Prostate gland (tissue), 2 donors: ENCODE data around the gene UQCR11. TPM values are rescaled to one million over a fixed set of nuclear protein-coding genes. Genes with fewer than 3 reads are reported as not detected.

Experiments used
- DNase-seq: peaks from one replicate; pipeline ENCODE4 v3.0.0-alpha.2; 2019; ENCODE audit warnings: low spot score
- H3K27ac ChIP-seq, 2 donors: fragments of 200-600 bp; sonication (generic); 2 replicates each; pipeline ENCODE4 v1.5.1; 2017 to 2019
- H3K27me3 ChIP-seq: fragments of 200-600 bp; sonication (generic); replicated peaks from 2 replicates; pipeline ENCODE4 v1.5.1; 2019; ENCODE audit not compliant: insufficient read depth
- H3K36me3 ChIP-seq, 2 donors: fragments of 200-600 bp; sonication (generic); 1 replicate in 1 of 2; 2 replicates in 1 of 2; pipeline versions ENCODE4 v1.5.1 to v1.8.1; 2017 to 2019
- H3K4me1 ChIP-seq: fragments of 200-600 bp; sonication (generic); replicated peaks from 2 replicates; pipeline ENCODE4 v1.5.1; 2019
- H3K4me3 ChIP-seq, 2 donors: fragments of 200-600 bp; sonication (generic); 2 replicates each; pipeline ENCODE4 v1.5.1; 2017 to 2019
- H3K9me3 ChIP-seq: fragments of 200-600 bp; sonication (generic); 2 replicates; pipeline ENCODE4 v1.5.1; 2017
- CTCF ChIP-seq, 4 experiments: fragments of 200-600 bp in 2 of 4; fragments of 450-650 bp in 2 of 4; sonication (generic) in 2 of 4; IDR thresholded peaks; 1 replicate in 3 of 4; 2 replicates in 1 of 4; pipeline ENCODE4 v1.5.1; 2016 to 2019; ENCODE audit warnings: antibody characterized with exemption in 4 of 4, mild to moderate bottlenecking in 2 of 4, moderate library complexity in 2 of 4
- POLR2A ChIP-seq: fragments of 450-650 bp; IDR thresholded peaks from one replicate; pipeline ENCODE4 v1.6.1; 2016; ENCODE audit warnings: antibody characterized with exemption, mild to moderate bottlenecking
- POLR2AphosphoS5 ChIP-seq: sonication (generic); formaldehyde crosslinking; IDR thresholded peaks from one replicate; pipeline ENCODE4 v1.6.1; 2017; ENCODE audit warnings: antibody characterized with exemption
- WGBS: methylation state at CpG from one replicate; pipeline ENCODE4 v1.1.5; 2018; 5-methylcytosine and 5-hydroxymethylcytosine counted together
- intact Hi-C: fragments of 100-400 bp; cut with DNase I; formaldehyde crosslinking; loops from one replicate; pipeline ENCODE4 v1.14.2; 2022
- total RNA-seq, 2 donors: library from RNA; depleted of rRNA; stranded (reverse); fragments of >200 nt; gene quantifications; one replicate each; pipeline ENCODE4 v1.1.0, GENCODE V29; 2016

Gene UQCR11
- total RNA-seq, 2 donors from 2014 or later, result 87.1 to 108 TPM

DNA sequence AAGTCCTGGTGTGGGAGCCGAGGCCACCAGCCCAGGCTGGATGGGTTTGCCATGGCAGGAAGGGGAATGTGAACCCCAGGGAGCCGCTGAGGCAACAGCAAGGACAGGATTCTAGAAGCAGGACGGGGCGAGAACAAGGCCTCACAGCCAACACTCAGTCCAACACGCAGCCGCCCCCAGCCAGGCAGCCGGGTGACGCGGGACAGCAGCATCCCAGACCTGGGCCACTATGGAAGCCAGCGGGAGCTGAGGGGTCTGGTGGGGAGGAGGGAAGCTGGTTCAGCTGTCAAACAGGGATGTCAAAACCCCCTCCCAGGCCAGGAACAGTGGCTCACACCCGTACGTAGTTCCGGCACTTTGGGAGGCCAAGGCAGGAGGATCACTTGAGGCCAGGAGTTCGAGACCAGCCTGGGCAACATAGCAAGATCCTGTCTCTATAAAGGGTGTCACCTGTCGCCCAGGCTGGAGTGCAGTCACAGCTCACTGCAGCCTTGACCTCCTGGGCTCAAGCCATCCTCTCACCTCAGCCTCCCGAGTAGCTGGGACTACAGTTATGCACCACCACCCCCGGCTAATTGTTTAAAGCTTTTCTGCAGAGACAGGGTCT, 43.9 kb downstream of the UQCR11 start:
- Histone ChIP-seq H3K27ac (no peak overlapping the region), H3K4me3 (no peak overlapping the region), H3K4me1 (peaks cover 5% of the 10 kb centered on the region), H3K9me3 (no peaks in the 10 kb centered on the region), H3K27me3 (no peaks in the 10 kb centered on the region), H3K36me3 (no peaks in the 10 kb centered on the region)
- intact Hi-C loops, result no loop called here
- no peak for DNase-seq
- TF ChIP-seq CTCF (IDR thresholded peaks at IDR 0.05), result no peak
- no peak for TF ChIP-seq POLR2A
- TF ChIP-seq POLR2AphosphoS5, result no peak
- 81% methylated on average over 17 of the region's 17 CpGs for WGBS

GRCh38 chr19:1560286-1560882, 44.9 kb downstream of the UQCR11 start:
- H3K36me3 ChIP-seq, result no peaks in the 10 kb centered on the region
- no peaks in the 10 kb centered on the region for H3K4me1 ChIP-seq
- H3K27ac ChIP-seq, result no peak overlapping the region
- no peak for DNase-seq
- no peaks in the 10 kb centered on the region for H3K9me3 ChIP-seq
- H3K4me3 ChIP-seq, result no peak overlapping the region
- no peak for TF ChIP-seq CTCF (IDR thresholded peaks at IDR 0.05)
- WGBS, result 59% methylated on average over 25 of the region's 25 CpGs
- intact Hi-C loops, result no loop called here
- H3K27me3 ChIP-seq, result no peaks in the 10 kb centered on the region

DNA sequence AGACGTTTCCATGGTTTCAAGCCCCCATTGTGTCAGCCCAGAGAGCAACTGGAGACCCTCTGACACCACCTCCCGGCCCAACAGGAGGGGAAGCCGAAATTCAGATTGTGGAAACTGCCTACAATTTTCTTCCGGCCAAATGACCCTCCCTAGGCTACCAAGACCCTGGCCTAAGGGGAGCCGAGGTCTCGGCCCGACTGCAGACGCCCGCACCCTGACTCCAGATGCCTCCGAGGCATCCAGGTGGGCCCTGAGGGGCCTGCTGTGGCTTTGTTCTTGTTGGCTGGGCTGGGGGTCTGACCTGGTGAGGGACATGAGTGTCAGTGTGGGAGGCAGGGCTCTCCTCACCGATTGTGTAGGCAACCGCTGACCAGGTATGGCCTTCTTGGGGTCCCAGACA, 46.7 kb downstream of the UQCR11 start:
- intact Hi-C loops, result no loop called here

DNA sequence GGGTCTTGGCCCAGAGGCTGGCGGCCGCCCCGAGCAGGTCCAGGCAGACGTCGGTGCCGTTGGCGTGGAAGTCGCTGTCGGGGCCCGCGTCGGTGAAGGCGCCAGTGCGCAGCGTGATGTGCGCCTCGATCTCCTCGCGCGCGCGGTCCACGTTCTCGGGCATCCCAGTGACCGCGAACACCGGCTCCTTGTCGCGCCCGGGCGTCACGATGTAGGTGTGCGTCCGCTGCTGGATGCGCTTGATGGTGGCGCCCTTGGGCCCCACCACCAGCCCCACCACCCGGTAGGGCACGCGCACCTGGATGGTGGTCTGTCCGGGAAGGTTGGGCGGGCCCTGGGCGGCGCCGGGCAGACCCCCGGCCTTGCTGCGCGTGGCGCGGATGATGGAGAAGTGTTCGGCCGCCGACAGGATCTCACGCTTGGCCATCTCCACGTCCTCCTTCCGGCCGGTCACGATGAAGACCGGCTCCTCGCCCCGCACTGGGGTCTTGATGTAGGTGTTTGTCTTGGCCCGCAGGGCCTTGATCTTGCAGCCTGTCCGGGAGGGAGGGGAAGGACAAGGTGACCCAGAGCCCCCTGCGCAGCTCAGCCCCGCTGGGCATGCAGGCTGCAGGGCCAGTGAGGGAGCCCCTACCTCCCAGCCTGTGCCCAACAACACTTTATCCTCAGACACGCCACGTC, 48.7 kb downstream of the UQCR11 start:
- WGBS, result 93% methylated on average over 66 of the region's 66 CpGs
- Histone ChIP-seq H3K9me3 (no peaks in the 10 kb centered on the region), H3K36me3 (no peaks in the 10 kb centered on the region), H3K4me1 (no peaks in the 10 kb centered on the region), H3K27me3 (no peaks in the 10 kb centered on the region), H3K4me3 (no peak overlapping the region), H3K27ac (no peak overlapping the region)
- DNase-seq, result no peak
- intact Hi-C loops, result no loop called here
- TF ChIP-seq POLR2A (no peak), POLR2AphosphoS5 (no peak), CTCF (IDR thresholded peaks at IDR 0.05) (no peak)

More for the DNA sequence above, 46.7 kb downstream of the UQCR11 start:
- TF ChIP-seq CTCF (IDR thresholded peaks at IDR 0.05) (no peak), POLR2AphosphoS5 (no peak), POLR2A (no peak)
- H3K4me3 ChIP-seq, result no peak overlapping the region
- H3K27ac ChIP-seq, result no peak overlapping the region
- H3K36me3 ChIP-seq, result no peaks in the 10 kb centered on the region
- no peaks in the 10 kb centered on the region for H3K27me3 ChIP-seq
- no peak for DNase-seq
- WGBS, result 83% methylated on average over 12 of the region's 12 CpGs
- no peaks in the 10 kb centered on the region for H3K9me3 ChIP-seq
- H3K4me1 ChIP-seq, result no peaks in the 10 kb centered on the region
